ENCODE data around the gene APLP2. TPM values are rescaled to one million over a fixed set of nuclear protein-coding genes. Genes with fewer than 3 reads are reported as not detected.

Gene APLP2
- total RNA-seq, 1 donor from 2014 or later: 815 TPM

DNA sequence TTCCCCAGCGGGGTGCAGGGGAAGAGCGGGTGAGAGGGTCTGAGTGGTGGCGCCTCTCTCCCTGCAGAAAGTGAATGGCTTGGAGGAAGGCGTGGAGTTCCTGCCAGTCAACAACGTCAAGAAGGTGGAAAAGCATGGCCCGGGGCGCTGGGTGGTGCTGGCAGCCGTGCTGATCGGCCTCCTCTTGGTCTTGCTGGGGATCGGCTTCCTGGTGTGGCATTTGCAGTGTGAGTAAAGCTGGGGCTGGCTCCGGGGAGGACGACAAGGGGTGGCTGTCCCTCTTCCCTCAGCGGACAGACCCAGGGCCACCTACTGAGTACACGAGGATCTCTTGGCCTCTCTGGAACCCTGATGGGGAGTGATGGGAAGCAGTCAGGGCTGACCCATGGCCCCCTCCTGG lies 118.4 kb downstream of the APLP2 start:
- H3K4me3 Mint-ChIP-seq (ENCODE audit: unreplicated experiment): no peak overlapping the region
- H3K27ac Mint-ChIP-seq (ENCODE audit: unreplicated experiment): no peak overlapping the region
- H3K27me3 Mint-ChIP-seq (ENCODE audit: unreplicated experiment): no peaks in the 10 kb centered on the region
- no peak for DNase-seq (ENCODE audit: low spot score)
- TF ChIP-seq, protein P1, sequence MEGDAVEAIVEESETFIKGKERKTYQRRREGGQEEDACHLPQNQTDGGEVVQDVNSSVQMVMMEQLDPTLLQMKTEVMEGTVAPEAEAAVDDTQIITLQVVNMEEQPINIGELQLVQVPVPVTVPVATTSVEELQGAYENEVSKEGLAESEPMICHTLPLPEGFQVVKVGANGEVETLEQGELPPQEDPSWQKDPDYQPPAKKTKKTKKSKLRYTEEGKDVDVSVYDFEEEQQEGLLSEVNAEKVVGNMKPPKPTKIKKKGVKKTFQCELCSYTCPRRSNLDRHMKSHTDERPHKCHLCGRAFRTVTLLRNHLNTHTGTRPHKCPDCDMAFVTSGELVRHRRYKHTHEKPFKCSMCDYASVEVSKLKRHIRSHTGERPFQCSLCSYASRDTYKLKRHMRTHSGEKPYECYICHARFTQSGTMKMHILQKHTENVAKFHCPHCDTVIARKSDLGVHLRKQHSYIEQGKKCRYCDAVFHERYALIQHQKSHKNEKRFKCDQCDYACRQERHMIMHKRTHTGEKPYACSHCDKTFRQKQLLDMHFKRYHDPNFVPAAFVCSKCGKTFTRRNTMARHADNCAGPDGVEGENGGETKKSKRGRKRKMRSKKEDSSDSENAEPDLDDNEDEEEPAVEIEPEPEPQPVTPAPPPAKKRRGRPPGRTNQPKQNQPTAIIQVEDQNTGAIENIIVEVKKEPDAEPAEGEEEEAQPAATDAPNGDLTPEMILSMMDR (IDR thresholded peaks at IDR 0.05; ENCODE audit: unreplicated experiment): no peak
- H3K9me3 Mint-ChIP-seq (ENCODE audit: unreplicated experiment): no peaks in the 10 kb centered on the region
- no peaks in the 10 kb centered on the region for H3K36me3 Mint-ChIP-seq (ENCODE audit: low read depth, unreplicated experiment)
- H3K4me1 Mint-ChIP-seq (ENCODE audit: unreplicated experiment): peaks cover 7% of the 10 kb centered on the region

DNA sequence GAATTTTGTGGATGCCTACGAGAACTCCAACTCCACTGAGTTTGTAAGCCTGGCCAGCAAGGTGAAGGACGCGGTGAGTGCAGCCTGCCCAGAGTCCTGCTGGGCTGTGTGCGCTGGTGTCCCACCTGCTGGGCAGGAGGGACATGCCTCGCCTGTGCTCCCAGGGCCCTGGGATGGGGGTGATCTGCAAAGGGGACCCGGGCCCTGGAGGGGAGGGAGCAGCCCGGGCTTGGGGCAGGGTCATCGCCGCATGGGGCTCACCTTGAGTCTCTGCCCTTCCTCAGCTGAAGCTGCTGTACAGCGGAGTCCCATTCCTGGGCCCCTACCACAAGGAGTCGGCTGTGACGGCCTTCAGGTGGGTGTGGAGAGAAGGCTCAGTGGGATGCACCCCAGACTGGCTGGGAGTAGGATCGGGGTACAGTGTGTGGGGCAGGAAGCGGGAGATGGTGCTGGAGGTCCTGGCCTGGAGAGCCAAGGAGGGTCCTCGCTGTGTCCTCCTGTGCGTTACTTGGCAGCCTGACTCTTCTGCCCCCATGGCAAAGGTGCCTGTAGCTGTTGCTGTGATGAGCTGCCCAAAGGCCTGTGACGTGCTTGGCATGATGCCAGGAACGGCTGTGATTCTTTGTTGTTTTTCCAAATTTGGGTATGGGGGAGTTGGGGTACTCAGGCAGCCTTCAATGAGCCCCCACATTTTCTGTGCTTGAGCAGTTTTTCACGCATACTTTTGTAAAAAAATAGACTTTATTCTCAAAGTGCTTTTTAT lies 119.1 kb downstream of the APLP2 start:
- no peak overlapping the region for H3K27ac Mint-ChIP-seq (ENCODE audit: unreplicated experiment)
- DNase-seq (ENCODE audit: low spot score): no peak
- H3K27me3 Mint-ChIP-seq (ENCODE audit: unreplicated experiment): no peaks in the 10 kb centered on the region

DNA sequence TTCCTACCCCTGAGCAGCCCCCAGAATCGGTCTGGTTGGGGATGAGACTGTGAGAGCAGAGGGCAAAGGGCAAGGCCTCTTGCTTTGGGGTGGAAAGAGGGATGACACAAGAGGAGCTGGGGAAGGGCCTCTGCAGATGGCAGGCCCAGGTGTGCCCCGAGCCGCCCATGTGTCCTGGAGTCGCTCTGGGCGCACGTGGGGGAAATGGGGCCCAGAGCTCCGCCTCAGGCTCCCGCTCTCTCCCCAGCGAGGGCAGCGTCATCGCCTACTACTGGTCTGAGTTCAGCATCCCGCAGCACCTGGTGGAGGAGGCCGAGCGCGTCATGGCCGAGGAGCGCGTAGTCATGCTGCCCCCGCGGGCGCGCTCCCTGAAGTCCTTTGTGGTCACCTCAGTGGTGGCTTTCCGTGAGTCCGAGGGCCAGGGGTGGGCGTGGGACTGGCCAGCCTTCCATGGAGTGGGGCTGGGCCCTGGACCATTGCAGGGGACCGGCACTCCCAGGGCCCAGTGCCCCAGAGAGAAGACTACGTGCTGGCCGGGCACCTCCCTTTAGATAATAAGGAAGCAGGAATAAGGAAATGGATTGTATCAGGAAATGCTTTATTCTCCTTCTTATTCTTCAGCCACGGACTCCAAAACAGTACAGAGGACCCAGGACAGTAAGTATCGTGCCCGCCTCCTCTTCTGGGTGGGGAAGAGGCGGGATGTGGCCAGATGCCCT lies 120.0 kb downstream of the APLP2 start:
- no peak overlapping the region for H3K4me3 Mint-ChIP-seq (ENCODE audit: unreplicated experiment)
- H3K27ac Mint-ChIP-seq (ENCODE audit: unreplicated experiment): no peak overlapping the region
- TF ChIP-seq, protein P1 (IDR thresholded peaks at IDR 0.05; ENCODE audit: unreplicated experiment): no peak
- no peak for DNase-seq (ENCODE audit: low spot score)
- peaks cover 7% of the 10 kb centered on the region for H3K4me1 Mint-ChIP-seq (ENCODE audit: unreplicated experiment)
- H3K9me3 Mint-ChIP-seq (ENCODE audit: unreplicated experiment): no peaks in the 10 kb centered on the region
- H3K27me3 Mint-ChIP-seq (ENCODE audit: unreplicated experiment): no peaks in the 10 kb centered on the region
- H3K36me3 Mint-ChIP-seq (ENCODE audit: low read depth, unreplicated experiment): peaks cover 2% of the 10 kb centered on the region

More for the DNA sequence above, 119.1 kb downstream of the APLP2 start:
- H3K9me3 Mint-ChIP-seq (ENCODE audit: unreplicated experiment): no peaks in the 10 kb centered on the region
- no peak overlapping the region for H3K4me3 Mint-ChIP-seq (ENCODE audit: unreplicated experiment)
- H3K36me3 Mint-ChIP-seq (ENCODE audit: low read depth, unreplicated experiment): no peaks in the 10 kb centered on the region
- peaks cover 7% of the 10 kb centered on the region for H3K4me1 Mint-ChIP-seq (ENCODE audit: unreplicated experiment)
- TF ChIP-seq, protein P1 (IDR thresholded peaks at IDR 0.05; ENCODE audit: unreplicated experiment): no peak

DNA sequence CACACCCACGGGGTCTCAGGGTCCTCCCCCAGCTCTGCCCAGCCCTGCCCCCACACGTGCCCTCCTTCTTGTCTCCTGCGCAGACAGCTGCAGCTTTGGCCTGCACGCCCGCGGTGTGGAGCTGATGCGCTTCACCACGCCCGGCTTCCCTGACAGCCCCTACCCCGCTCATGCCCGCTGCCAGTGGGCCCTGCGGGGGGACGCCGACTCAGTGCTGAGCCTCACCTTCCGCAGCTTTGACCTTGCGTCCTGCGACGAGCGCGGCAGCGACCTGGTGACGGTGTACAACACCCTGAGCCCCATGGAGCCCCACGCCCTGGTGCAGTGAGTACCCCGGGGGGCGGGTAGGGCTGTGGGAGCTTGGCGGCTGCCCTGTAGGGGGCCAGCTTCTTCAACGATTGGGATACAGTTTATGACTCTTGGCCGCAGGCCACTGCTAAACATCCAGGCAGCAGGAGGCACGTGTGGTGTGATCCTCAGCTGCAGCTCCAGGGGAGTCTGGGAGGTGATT lies 120.7 kb downstream of the APLP2 start:
- no peak for DNase-seq (ENCODE audit: low spot score)
- Mint-ChIP-seq H3K27me3 (ENCODE audit: unreplicated experiment) (no peaks in the 10 kb centered on the region), H3K4me3 (ENCODE audit: unreplicated experiment) (no peak overlapping the region), H3K27ac (ENCODE audit: unreplicated experiment) (no peak overlapping the region), H3K36me3 (ENCODE audit: low read depth, unreplicated experiment) (peaks cover 3% of the 10 kb centered on the region), H3K4me1 (ENCODE audit: unreplicated experiment) (peaks cover 7% of the 10 kb centered on the region), H3K9me3 (ENCODE audit: unreplicated experiment) (no peaks in the 10 kb centered on the region)
- TF ChIP-seq, protein P1 (IDR thresholded peaks at IDR 0.05; ENCODE audit: unreplicated experiment): no peak

DNA sequence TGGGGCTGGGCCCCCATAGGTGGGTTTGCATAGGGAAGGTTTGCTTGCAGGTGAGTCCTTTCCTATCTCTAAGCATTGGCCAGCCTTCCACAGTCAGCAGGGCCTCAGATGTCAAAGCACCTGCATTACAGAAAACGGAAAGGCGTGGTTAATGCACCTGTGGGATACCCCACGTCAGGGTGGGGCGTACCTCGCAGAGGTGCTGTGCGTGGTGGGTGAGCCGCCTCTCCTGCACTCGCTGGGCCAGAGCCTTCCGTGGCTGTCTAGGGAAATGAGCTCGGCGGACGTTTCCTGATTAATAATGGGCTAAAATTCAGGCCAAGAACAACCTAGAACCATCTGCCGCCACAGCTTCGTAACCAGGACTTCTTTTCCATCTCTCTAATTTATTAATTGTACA lies 122.2 kb downstream of the APLP2 start:
- Mint-ChIP-seq H3K27me3 (ENCODE audit: unreplicated experiment) (no peaks in the 10 kb centered on the region), H3K9me3 (ENCODE audit: unreplicated experiment) (no peaks in the 10 kb centered on the region), H3K27ac (ENCODE audit: unreplicated experiment) (no peak overlapping the region), H3K36me3 (ENCODE audit: low read depth, unreplicated experiment) (peaks cover 4% of the 10 kb centered on the region), H3K4me3 (ENCODE audit: unreplicated experiment) (no peak overlapping the region), H3K4me1 (ENCODE audit: unreplicated experiment) (peaks cover under 1% of the 10 kb centered on the region)
- DNase-seq (ENCODE audit: low spot score): no peak
- TF ChIP-seq, protein P1 (IDR thresholded peaks at IDR 0.05; ENCODE audit: unreplicated experiment): no peak

Measured in endothelial cell (in vitro differentiated cells).